HepG2 (cell line): Measurements from ENCODE around the gene CNTN2. TPM values are rescaled to one million over a fixed set of nuclear protein-coding genes. Genes with fewer than 3 reads are reported as not detected.

ENCODE experiments used
- ATAC-seq: fragments of 200-7000 bp; cut with Tn5 transposase; 3 replicates; pipeline ENCODE4 v1.9.1; 2020; ENCODE audit warnings: mild to moderate bottlenecking, moderate library complexity
- BruUV-seq: library from RNA; stranded (reverse); fragments of 400-500 nt; replicated peaks from 2 replicates; lab custom pipeline; 2021; lab: Mats Ljungman, UMichigan
- CTCF ChIA-PET: fragments of 300-600 bp; formaldehyde crosslinking; extraction: SDS; loops from one replicate; lab custom pipeline; 2021; ENCODE audit warnings: low total read pairs, inconsistent platforms, low intra/inter-chr PET ratio; lab: Yijun Ruan, JAX
- POLR2A ChIA-PET: fragments of 350-600 bp; sonication (Branson Sonifier 250); formaldehyde crosslinking; loops from one replicate; lab custom pipeline; 2020; ENCODE audit warnings: antibody characterized with exemption, inconsistent platforms; lab: Yijun Ruan, JAX
- DNase-seq: peaks from one replicate; pipeline ENCODE4 v3.0.0-alpha.2; 2015; ENCODE audit warnings: low spot score
- FAIRE-seq: peaks from 3 replicates; lab custom pipeline; 2011; peaks lifted over from hg19 to GRCh38; lab: Jason Lieb, UNC
- H2AFZ ChIP-seq: one replicate; pipeline ENCODE4 v1.6.1; 2011; ENCODE audit warnings: low read length, inconsistent platforms
- H3K27ac ChIP-seq: fragments of 300-600 bp; 3 replicates; pipeline ENCODE4 v1.8.0; 2011; ENCODE audit warnings: mixed run types, mild to moderate bottlenecking, mixed read lengths, low read length, inconsistent platforms; ENCODE audit not compliant: insufficient read depth; ENCODE audit errors: extremely low read length
- H3K27me3 ChIP-seq, 2 experiments: fragments of 200-600 bp in 1 of 2; 2 replicates in 1 of 2; 3 replicates in 1 of 2; pipeline versions ENCODE4 v1.6.0 to v1.8.0; 2011; ENCODE audit warnings: low read length in 2 of 2, mild to moderate bottlenecking in 2 of 2, moderate library complexity in 2 of 2, inconsistent platforms in 1 of 2; ENCODE audit not compliant: insufficient read depth in 2 of 2, control insufficient read depth in 1 of 2
- H3K36me3 ChIP-seq, 2 experiments: fragments of 200-600 bp in 1 of 2; replicated peaks in 1 of 2; 2 replicates in 1 of 2; 3 replicates in 1 of 2; pipeline versions ENCODE4 v1.5.1 to v1.8.0; 2011; ENCODE audit warnings: low read length in 2 of 2, inconsistent platforms in 1 of 2; ENCODE audit not compliant: insufficient read depth in 2 of 2, control insufficient read depth in 1 of 2
- H3K4me1 ChIP-seq: 2 replicates; pipeline ENCODE4 v1.5.1; 2012; ENCODE audit warnings: low read length, inconsistent platforms; ENCODE audit not compliant: insufficient read depth
- H3K4me2 ChIP-seq: 2 replicates; pipeline ENCODE4 v1.6.0; 2011; ENCODE audit warnings: low read depth, low read length, inconsistent platforms
- H3K4me3 ChIP-seq, 3 experiments: fragments of 200-600 bp in 1 of 3; sonication (generic), shearing (Covaris generic) in 1 of 3; replicated peaks in 1 of 3; 2 replicates each; pipeline ENCODE4 v1.5.1; 2011 to 2016; ENCODE audit warnings: low read length in 3 of 3, inconsistent platforms in 2 of 3, low read depth in 2 of 3, mild to moderate bottlenecking in 2 of 3, control low read depth in 1 of 3, mixed read lengths in 1 of 3; ENCODE audit not compliant: insufficient read depth in 1 of 3
- H3K79me2 ChIP-seq: one replicate; pipeline ENCODE4 v1.6.1; 2011; ENCODE audit warnings: low read length, inconsistent platforms; ENCODE audit not compliant: insufficient read depth
- H3K9ac ChIP-seq: 2 replicates; pipeline ENCODE4 v1.6.0; 2011; ENCODE audit warnings: mild to moderate bottlenecking, low read depth, low read length, inconsistent platforms; ENCODE audit not compliant: insufficient read depth
- H3K9me3 ChIP-seq: 2 replicates; pipeline ENCODE4 v1.5.1; 2012; ENCODE audit warnings: mild to moderate bottlenecking, low read length
- H4K20me1 ChIP-seq: 2 replicates; pipeline ENCODE4 v1.6.0; 2011; ENCODE audit warnings: inconsistent platforms, mild to moderate bottlenecking, low read length, moderate library complexity; ENCODE audit not compliant: insufficient read depth
- FOSL1 ChIP-seq: sonication (generic); formaldehyde crosslinking; IDR thresholded peaks from 2 replicates; pipeline ENCODE4 v1.9.0; 2021; ENCODE audit warnings: missing genetic modification reagents, borderline replicate concordance
- KAT8 ChIP-seq: IDR thresholded peaks from 2 replicates; pipeline ENCODE4 v1.6.1; 2016; ENCODE audit warnings: missing genetic modification reagents, missing compliant biosample characterization
- KLF12 ChIP-seq: sonication (generic); formaldehyde crosslinking; IDR thresholded peaks from 2 replicates; pipeline ENCODE4 v1.4.0; 2020; ENCODE audit warnings: missing genetic modification reagents, borderline replicate concordance
- NFKB2 ChIP-seq: sonication (generic); formaldehyde crosslinking; IDR thresholded peaks from 2 replicates; pipeline ENCODE4 v1.4.0; 2020; ENCODE audit warnings: missing genetic modification reagents, borderline replicate concordance
- NR1H2 ChIP-seq: sonication (generic); formaldehyde crosslinking; IDR thresholded peaks from 2 replicates; pipeline ENCODE4 v1.8.1; 2022; ENCODE audit warnings: low read depth, missing genetic modification reagents, borderline replicate concordance
- PHF20 ChIP-seq: sonication (generic); formaldehyde crosslinking; IDR thresholded peaks from 2 replicates; pipeline ENCODE4 v1.5.0; 2020; ENCODE audit warnings: mild to moderate bottlenecking, missing genetic modification reagents
- RFXAP ChIP-seq: sonication (generic); formaldehyde crosslinking; IDR thresholded peaks from 2 replicates; pipeline ENCODE4 v1.4.0; 2020; ENCODE audit warnings: missing genetic modification reagents, borderline replicate concordance
- ZBTB1 ChIP-seq: sonication (generic); formaldehyde crosslinking; IDR thresholded peaks from 2 replicates; pipeline ENCODE4 v1.4.0; 2020; ENCODE audit warnings: missing genetic modification reagents, borderline replicate concordance
- ZNF138 ChIP-seq: sonication (generic); formaldehyde crosslinking; IDR thresholded peaks from 2 replicates; pipeline ENCODE4 v1.5.0; 2020; ENCODE audit warnings: mild to moderate bottlenecking, low read depth, missing genetic modification reagents
- ZNF451 ChIP-seq: sonication (generic); formaldehyde crosslinking; IDR thresholded peaks from 2 replicates; pipeline ENCODE4 v1.5.0; 2020; ENCODE audit warnings: mild to moderate bottlenecking, missing genetic modification reagents
- WGBS: methylation state at CpG from one replicate; pipeline ENCODE4 v1.1.6; 2017; ENCODE audit warnings: low lambda C conversion rate; 5-methylcytosine and 5-hydroxymethylcytosine counted together
- in situ Hi-C: cut with HindIII; loops from 2 replicates; pipeline ENCODE4 v1.10.0; 2017; ENCODE audit warnings: low pct_unique_long_range_greater_than_20kb; ENCODE audit not compliant: extremely low pct_ligation_motif_present
- intact Hi-C: fragments of 100-400 bp; cut with micrococcal nuclease; formaldehyde crosslinking; loops from one replicate; pipeline ENCODE4 v1.10.0; 2022; ENCODE audit not compliant: unreplicated experiment
- polyA plus RNA-seq, 8 experiments: library from polyadenylated mRNA; depleted of rRNA in 3 of 8; stranded (reverse) in 7 of 8; unstranded in 1 of 8; fragments of >200 nt; fragmentation: Illumina TruSeq in 4 of 8; extraction: Trizol in 4 of 8; gene quantifications; 2 replicates each; pipeline versions ENCODE4 v1.2.1 to v1.2.3, GENCODE V29; 2011 to 2016; ENCODE audit warnings: low read depth in 4 of 8, missing spikeins in 1 of 8, mixed read lengths in 1 of 8; ENCODE audit not compliant: insufficient read depth in 1 of 8
- total RNA-seq, 5 experiments: library from RNA; depleted of rRNA; stranded (reverse); fragments of >200 nt; fragmentation: Illumina TruSeq; extraction: Trizol; gene quantifications; 2 replicates each; pipeline ENCODE4 v1.2.3, GENCODE V29; 2016; ENCODE audit warnings: low read depth in 1 of 5
- TF ChIP-seq, protein P1 (sequence below): sonication (generic); formaldehyde crosslinking; IDR thresholded peaks from 2 replicates; pipeline ENCODE4 v1.4.0; 2020; ENCODE audit warnings: missing genetic modification reagents
- TF ChIP-seq, protein P2 (sequence below): sonication (generic); formaldehyde crosslinking; IDR thresholded peaks from 2 replicates; pipeline ENCODE4 v1.4.0; 2020; ENCODE audit warnings: mild to moderate bottlenecking, missing genetic modification reagents
- TF ChIP-seq, protein P3 (sequence below): sonication (generic); formaldehyde crosslinking; IDR thresholded peaks from 2 replicates; pipeline ENCODE4 v1.4.0; 2020; ENCODE audit warnings: missing genetic modification reagents
- TF ChIP-seq, protein P4 (sequence below): sonication (generic); formaldehyde crosslinking; IDR thresholded peaks from 2 replicates; pipeline ENCODE4 v1.5.1; 2020; ENCODE audit warnings: missing genetic modification reagents, mild to moderate bottlenecking, borderline replicate concordance

CNTN2 gene
- total and polyA plus RNA-seq, 2 of the 13 experiments (the other 11 are each of a cell fraction or from before 2014, with no cell fraction given): not detected

DNA sequence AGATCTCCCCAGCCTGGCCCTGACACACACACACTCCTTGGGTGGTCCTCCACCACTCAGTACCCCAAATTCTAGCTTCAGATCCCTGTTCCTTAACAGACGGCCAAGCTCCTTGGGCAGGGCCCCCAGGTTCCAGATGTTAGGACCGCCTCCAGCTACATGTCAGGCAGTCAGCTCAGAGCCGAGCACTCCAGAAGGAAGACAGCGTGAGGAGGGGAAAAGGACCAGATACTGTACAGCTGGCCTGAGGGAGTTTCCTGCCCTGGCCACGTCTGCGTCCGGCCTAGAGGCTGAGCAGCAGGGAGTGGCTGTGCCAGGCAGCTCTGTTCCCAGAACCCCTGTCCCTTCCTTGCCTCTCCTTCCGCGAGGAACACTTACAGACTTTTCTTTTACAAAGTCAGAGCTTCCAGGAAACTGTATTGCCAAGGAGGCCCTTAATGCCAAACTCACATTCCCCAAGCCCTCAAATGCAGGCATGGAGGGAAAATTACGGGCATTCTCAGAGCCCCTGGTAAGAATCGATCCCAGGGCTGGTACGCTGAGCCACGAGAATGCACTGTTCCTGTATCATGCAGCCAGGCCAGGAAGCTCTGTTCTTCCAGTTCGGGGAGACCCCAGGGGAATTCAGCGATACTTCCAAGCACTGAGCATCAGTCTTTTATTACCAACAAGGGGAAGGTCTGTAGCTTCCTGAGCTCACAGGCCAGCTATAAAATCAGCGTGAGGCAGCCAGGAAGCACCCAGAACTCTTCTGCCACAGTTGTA is 45.2 kb upstream of the CNTN2 start:
- Histone ChIP-seq H3K4me1 (peaks cover 16% of the 10 kb centered on the region), H3K9ac (no peak overlapping the region), H3K79me2 (no peaks in the 10 kb centered on the region), H3K4me3 (no peak overlapping the region), H2AFZ (no peak overlapping the region), H3K36me3 (no peaks in the 10 kb centered on the region), H3K27ac (no peak overlapping the region), H3K27me3 (peaks cover 5 to 55% of the 10 kb centered on the region in 2 experiments), H3K9me3 (no peaks in the 10 kb centered on the region)
- 41% methylated on average over 9 of the region's 16 CpGs for WGBS
- FAIRE-seq: no peak
- ChIA-PET CTCF (no interaction called here), POLR2A (no interaction called here)
- DNase-seq: no peak
- in situ Hi-C loops: no loop called here
- no TSS peak for BruUV-seq
- intact Hi-C loops: no loop called here
- TF ChIP-seq, protein P1, sequence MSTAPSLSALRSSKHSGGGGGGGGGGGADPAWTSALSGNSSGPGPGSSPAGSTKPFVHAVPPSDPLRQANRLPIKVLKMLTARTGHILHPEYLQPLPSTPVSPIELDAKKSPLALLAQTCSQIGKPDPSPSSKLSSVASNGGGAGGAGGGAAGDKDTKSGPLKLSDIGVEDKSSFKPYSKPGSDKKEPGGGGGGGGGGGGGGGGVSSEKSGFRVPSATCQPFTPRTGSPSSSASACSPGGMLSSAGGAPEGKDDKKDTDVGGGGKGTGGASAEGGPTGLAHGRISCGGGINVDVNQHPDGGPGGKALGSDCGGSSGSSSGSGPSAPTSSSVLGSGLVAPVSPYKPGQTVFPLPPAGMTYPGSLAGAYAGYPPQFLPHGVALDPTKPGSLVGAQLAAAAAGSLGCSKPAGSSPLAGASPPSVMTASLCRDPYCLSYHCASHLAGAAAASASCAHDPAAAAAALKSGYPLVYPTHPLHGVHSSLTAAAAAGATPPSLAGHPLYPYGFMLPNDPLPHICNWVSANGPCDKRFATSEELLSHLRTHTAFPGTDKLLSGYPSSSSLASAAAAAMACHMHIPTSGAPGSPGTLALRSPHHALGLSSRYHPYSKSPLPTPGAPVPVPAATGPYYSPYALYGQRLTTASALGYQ (CRISPR knock-in tag): no peak
- no peak for TF ChIP-seq NR1H2
- TF ChIP-seq, protein P2, sequence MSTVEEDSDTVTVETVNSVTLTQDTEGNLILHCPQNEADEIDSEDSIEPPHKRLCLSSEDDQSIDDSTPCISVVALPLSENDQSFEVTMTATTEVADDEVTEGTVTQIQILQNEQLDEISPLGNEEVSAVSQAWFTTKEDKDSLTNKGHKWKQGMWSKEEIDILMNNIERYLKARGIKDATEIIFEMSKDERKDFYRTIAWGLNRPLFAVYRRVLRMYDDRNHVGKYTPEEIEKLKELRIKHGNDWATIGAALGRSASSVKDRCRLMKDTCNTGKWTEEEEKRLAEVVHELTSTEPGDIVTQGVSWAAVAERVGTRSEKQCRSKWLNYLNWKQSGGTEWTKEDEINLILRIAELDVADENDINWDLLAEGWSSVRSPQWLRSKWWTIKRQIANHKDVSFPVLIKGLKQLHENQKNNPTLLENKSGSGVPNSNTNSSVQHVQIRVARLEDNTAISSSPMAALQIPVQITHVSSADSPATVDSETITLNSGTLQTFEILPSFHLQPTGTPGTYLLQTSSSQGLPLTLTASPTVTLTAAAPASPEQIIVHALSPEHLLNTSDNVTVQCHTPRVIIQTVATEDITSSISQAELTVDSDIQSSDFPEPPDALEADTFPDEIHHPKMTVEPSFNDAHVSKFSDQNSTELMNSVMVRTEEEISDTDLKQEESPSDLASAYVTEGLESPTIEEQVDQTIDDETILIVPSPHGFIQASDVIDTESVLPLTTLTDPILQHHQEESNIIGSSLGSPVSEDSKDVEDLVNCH (CRISPR knock-in tag): no peak
- TF ChIP-seq ZNF451 (CRISPR knock-in tag): no peak
- TF ChIP-seq KLF12: no peak
- TF ChIP-seq PHF20 (CRISPR knock-in tag): no peak
- no peak for TF ChIP-seq KAT8 (CRISPR knock-in tag)
- TF ChIP-seq FOSL1 (CRISPR knock-in tag): no peak
- TF ChIP-seq, protein P3, sequence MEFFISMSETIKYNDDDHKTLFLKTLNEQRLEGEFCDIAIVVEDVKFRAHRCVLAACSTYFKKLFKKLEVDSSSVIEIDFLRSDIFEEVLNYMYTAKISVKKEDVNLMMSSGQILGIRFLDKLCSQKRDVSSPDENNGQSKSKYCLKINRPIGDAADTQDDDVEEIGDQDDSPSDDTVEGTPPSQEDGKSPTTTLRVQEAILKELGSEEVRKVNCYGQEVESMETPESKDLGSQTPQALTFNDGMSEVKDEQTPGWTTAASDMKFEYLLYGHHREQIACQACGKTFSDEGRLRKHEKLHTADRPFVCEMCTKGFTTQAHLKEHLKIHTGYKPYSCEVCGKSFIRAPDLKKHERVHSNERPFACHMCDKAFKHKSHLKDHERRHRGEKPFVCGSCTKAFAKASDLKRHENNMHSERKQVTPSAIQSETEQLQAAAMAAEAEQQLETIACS (CRISPR knock-in tag): no peak
- TF ChIP-seq ZNF138 (CRISPR knock-in tag): no peak
- no peak for TF ChIP-seq NFKB2 (CRISPR knock-in tag)
- TF ChIP-seq, protein P4, sequence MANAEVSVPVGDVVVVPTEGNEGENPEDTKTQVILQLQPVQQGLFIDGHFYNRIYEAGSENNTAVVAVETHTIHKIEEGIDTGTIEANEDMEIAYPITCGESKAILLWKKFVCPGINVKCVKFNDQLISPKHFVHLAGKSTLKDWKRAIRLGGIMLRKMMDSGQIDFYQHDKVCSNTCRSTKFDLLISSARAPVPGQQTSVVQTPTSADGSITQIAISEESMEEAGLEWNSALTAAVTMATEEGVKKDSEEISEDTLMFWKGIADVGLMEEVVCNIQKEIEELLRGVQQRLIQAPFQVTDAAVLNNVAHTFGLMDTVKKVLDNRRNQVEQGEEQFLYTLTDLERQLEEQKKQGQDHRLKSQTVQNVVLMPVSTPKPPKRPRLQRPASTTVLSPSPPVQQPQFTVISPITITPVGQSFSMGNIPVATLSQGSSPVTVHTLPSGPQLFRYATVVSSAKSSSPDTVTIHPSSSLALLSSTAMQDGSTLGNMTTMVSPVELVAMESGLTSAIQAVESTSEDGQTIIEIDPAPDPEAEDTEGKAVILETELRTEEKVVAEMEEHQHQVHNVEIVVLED: no peak
- TF ChIP-seq ZBTB1: no peak
- TF ChIP-seq RFXAP (CRISPR knock-in tag): no peak
- TF ChIP-seq, all 625 proteins: peak for 0
- Histone ChIP-seq H3K4me2 (no peak overlapping the region), H4K20me1 (no peaks in the 10 kb centered on the region)
- no peak for ATAC-seq
